Measurements from ENCODE around the gene ADAMTS17.
"Not testable (repeated sequence)": the region's sequence is repeated elsewhere in the genome, so short reads cannot be mapped to it uniquely, and the experiment has no call there.

The ADAMTS17 gene

GRCh38 chr15:100096248-100096600 lies 245.6 kb downstream of the ADAMTS17 start:
- no peak for DNase-seq (ENCODE audit: low read depth)
- no peak for TF ChIP-seq CTCF (IDR thresholded peaks at IDR 0.05; ENCODE audit: control insufficient read depth, extremely low read depth, insufficient read depth)
- no peak overlapping the region for H3K4me3 ChIP-seq (ENCODE audit: low read depth, low read length)

- DNase-seq (ENCODE audit: low read depth), result no peak
- no peak overlapping the region for H3K4me3 ChIP-seq (ENCODE audit: low read depth, low read length)
- TF ChIP-seq CTCF (IDR thresholded peaks at IDR 0.05; ENCODE audit: control insufficient read depth, extremely low read depth, insufficient read depth), result no peak
Observed at GRCh38 chr15:100095541-100096247, 246.1 kb downstream of the ADAMTS17 start.

GRCh38 chr15:100094127-100094510 lies 247.7 kb downstream of the ADAMTS17 start:
- DNase-seq (ENCODE audit: low read depth), result no peak
- H3K4me3 ChIP-seq (ENCODE audit: low read depth, low read length), result no peak overlapping the region
- no peak for TF ChIP-seq CTCF (IDR thresholded peaks at IDR 0.05; ENCODE audit: control insufficient read depth, extremely low read depth, insufficient read depth)

GRCh38 chr15:100093211-100094126 lies 248.3 kb downstream of the ADAMTS17 start:
- no peak for TF ChIP-seq CTCF (IDR thresholded peaks at IDR 0.05; ENCODE audit: control insufficient read depth, extremely low read depth, insufficient read depth)
- no peak overlapping the region for H3K4me3 ChIP-seq (ENCODE audit: low read depth, low read length)
- DNase-seq (ENCODE audit: low read depth), result no peak

GRCh38 chr15:100092034-100092433 lies 249.7 kb downstream of the ADAMTS17 start:
- no peak for DNase-seq (ENCODE audit: low read depth)
- H3K4me3 ChIP-seq (ENCODE audit: low read depth, low read length), result no peak overlapping the region
- no peak for TF ChIP-seq CTCF (IDR thresholded peaks at IDR 0.05; ENCODE audit: control insufficient read depth, extremely low read depth, insufficient read depth)

GRCh38 chr15:100090411-100090810 lies 251.4 kb downstream of the ADAMTS17 start:
- no peak for DNase-seq (ENCODE audit: low read depth)
- no peak for TF ChIP-seq CTCF (IDR thresholded peaks at IDR 0.05; ENCODE audit: control insufficient read depth, extremely low read depth, insufficient read depth)
- H3K4me3 ChIP-seq (ENCODE audit: low read depth, low read length), result no peak overlapping the region

- H3K4me3 ChIP-seq (ENCODE audit: low read depth, low read length); DNase-seq (ENCODE audit: low read depth): not testable (repeated sequence)
Observed at GRCh38 chr15:100084042-100084821, 257.5 kb downstream of the ADAMTS17 start.
